Measurements from ENCODE around the gene ITGA11.

ITGA11 gene

DNA sequence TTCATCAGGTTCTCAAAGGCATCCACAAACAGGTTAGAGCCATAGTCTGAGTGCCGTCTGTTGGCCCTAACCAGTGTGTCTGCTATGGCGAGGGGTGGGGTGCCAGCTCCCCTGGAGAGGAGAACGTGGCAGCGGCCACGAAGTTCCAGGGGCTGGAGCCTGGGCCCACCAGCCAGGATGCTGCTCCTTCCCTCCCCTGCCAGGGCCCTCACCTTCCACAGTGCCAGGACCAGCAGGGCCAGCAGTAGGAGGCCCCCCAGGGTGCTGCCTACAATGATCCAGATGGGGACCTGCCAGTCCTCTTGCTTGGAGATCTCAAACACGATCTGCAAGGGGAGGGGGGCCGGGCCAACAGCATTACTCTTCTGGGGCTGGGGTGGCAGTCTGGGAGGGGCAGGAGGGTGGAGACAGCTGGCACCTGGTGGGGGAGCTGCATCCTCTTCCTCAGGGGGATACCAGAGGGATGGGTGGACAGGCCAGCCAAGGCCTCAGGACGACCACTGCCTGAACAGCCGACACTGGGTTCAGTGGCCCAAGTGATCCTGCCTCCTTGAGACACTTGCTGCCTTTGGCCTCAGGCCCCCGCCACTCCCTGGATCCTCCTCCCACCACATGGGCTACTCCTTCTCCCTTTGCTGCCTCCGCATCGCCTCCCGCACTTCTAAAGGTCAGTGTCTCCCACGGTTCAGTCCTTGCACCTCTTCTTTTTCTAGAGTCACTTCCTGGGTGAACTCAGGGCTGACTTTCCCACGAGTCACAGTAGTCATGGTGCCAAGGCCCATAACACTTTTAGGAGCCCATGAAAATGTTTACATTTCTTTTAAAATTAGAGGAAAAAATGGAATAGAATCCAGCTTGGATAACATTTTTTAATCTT, 128.2 kb downstream of the ITGA11 start:
- H3K4me3 ChIP-seq (replicated peaks; ENCODE audit: low read depth, low read length), result no peak overlapping the region
- no peak for DNase-seq (ENCODE audit: extremely low read depth, low read depth)
- no peak for TF ChIP-seq CTCF (IDR thresholded peaks at IDR 0.05; ENCODE audit: low read depth, low read length, missing control alignments)

- no peak overlapping the region for H3K4me3 ChIP-seq (replicated peaks; ENCODE audit: low read depth, low read length)
- TF ChIP-seq CTCF (IDR thresholded peaks at IDR 0.05; ENCODE audit: low read depth, low read length, missing control alignments), result no peak
- no peak for DNase-seq (ENCODE audit: extremely low read depth, low read depth)
Measured at GRCh38 chr15:68303134-68303533, 128.8 kb downstream of the ITGA11 start.

DNA sequence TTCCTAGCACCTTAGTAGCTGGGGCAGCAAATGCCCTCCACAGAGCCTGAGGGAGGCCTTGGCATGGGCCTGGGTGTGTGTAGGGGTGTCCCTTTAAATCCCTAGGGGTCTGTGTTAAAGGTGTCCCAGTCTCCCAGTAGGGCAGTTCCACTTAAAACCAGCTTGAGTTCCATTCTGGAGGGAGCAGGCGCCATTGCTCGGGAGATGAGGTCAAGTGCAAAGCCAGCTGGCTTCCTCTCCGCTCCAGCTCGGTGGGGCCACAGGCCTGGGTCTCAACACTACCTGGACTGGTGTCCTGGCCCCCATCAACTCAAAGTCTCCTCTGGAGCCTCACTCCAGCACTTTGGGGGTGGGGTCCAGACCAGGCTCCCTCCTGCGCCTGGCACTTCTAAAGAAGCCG, 129.2 kb downstream of the ITGA11 start:
- no peak overlapping the region for H3K4me3 ChIP-seq (replicated peaks; ENCODE audit: low read depth, low read length)
- no peak for TF ChIP-seq CTCF (IDR thresholded peaks at IDR 0.05; ENCODE audit: low read depth, low read length, missing control alignments)
- no peak for DNase-seq (ENCODE audit: extremely low read depth, low read depth)

- TF ChIP-seq CTCF (IDR thresholded peaks at IDR 0.05; ENCODE audit: low read depth, low read length, missing control alignments), result no peak
- no peak for DNase-seq (ENCODE audit: extremely low read depth, low read depth)
- no peak overlapping the region for H3K4me3 ChIP-seq (replicated peaks; ENCODE audit: low read depth, low read length)
Measured at GRCh38 chr15:68301301-68301700, 130.7 kb downstream of the ITGA11 start.

- TF ChIP-seq CTCF (IDR thresholded peaks at IDR 0.05; ENCODE audit: low read depth, low read length, missing control alignments), result no peak
- DNase-seq (ENCODE audit: extremely low read depth, low read depth), result no peak
- H3K4me3 ChIP-seq (replicated peaks; ENCODE audit: low read depth, low read length), result no peak overlapping the region
Measured at GRCh38 chr15:68300115-68300940, 131.6 kb downstream of the ITGA11 start.

DNA sequence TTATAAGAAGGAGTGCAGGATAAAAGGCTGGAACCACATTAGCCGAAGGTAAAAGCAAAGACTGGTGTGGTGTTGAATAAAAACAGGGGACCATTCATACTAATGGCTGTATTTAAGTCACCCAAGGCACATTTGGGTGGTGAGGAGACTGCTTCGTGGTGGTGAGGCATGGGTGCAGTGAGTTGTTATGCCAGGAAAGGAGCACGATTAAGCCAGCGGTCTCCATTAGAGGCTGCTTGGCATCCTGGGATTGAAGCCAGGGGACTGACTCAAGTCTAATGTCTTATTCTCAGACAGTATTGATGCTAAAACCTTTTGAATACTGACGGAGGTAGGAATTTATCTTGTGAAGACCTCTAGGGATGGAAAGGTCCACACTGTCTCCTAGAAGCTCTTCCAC, 132.5 kb downstream of the ITGA11 start:
- DNase-seq (ENCODE audit: extremely low read depth, low read depth), result no peak
- no peak overlapping the region for H3K4me3 ChIP-seq (replicated peaks; ENCODE audit: low read depth, low read length)
- no peak for TF ChIP-seq CTCF (IDR thresholded peaks at IDR 0.05; ENCODE audit: low read depth, low read length, missing control alignments)

Measured in HFF-Myc (cell line).